Lower lobe of right lung (tissue), 2 donors: ENCODE results near the gene SESN1. TPM values are rescaled to one million over a fixed set of nuclear protein-coding genes. Genes with fewer than 3 reads are reported as not detected.

Experiments used
- ATAC-seq, 2 donors: fragments of 200-7000 bp; cut with Tn5 transposase; one replicate each; pipeline ENCODE4 v1.9.1; 2020 to 2022; ENCODE audit warnings: mild to moderate bottlenecking in 2 of 2, moderate library complexity in 2 of 2
- DNase-seq: peaks from one replicate; pipeline ENCODE4 v3.0.0-alpha.2; 2020
- H3K27ac ChIP-seq: fragments of 200-600 bp; one replicate; pipeline ENCODE4 v1.8.0; 2022
- H3K27me3 ChIP-seq: fragments of 200-600 bp; one replicate; pipeline ENCODE4 v1.8.0; 2022; ENCODE audit warnings: low read depth
- H3K36me3 ChIP-seq: fragments of 200-600 bp; one replicate; pipeline ENCODE4 v1.8.0; 2022; ENCODE audit warnings: mild to moderate bottlenecking
- H3K4me1 ChIP-seq: fragments of 200-600 bp; one replicate; pipeline ENCODE4 v1.8.0; 2022
- H3K4me3 ChIP-seq: fragments of 200-600 bp; one replicate; pipeline ENCODE4 v1.8.0; 2022; ENCODE audit warnings: mild to moderate bottlenecking
- H3K9me3 ChIP-seq: fragments of 200-600 bp; one replicate; pipeline ENCODE4 v1.8.0; 2022
- CTCF ChIP-seq: fragments of 200-600 bp; IDR thresholded peaks from one replicate; pipeline ENCODE4 v1.8.0; 2022; ENCODE audit warnings: antibody characterized with exemption, mild to moderate bottlenecking
- intact Hi-C: fragments of 100-400 bp; cut with DNase I; formaldehyde crosslinking; loops from one replicate; pipeline ENCODE4 v1.11.0; 2022
- total RNA-seq: library from RNA; stranded (reverse); fragmentation: NEBNext Ultra II Directional; extraction: Animal tissue kit (Norgen Biotek cat#: 25700); gene quantifications from one replicate; pipeline ENCODE4 v1.2.1, GENCODE V29; 2021
- donor health status: DM: no; HTN: yes; CAD: no; lungs with severe emphysema.

The SESN1 gene
- total RNA-seq, 1 donor from 2014 or later: 37.9 TPM

GRCh38 chr6:109034526-109034925 lies 60.1 kb downstream of the SESN1 start:
- no peaks in the 10 kb centered on the region for H3K27me3 ChIP-seq
- ATAC-seq (no peak), DNase-seq (no peak)
- no peaks in the 10 kb centered on the region for H3K36me3 ChIP-seq
- no peak overlapping the region for H3K27ac ChIP-seq
- intact Hi-C loops: no loop called here
- no peak overlapping the region for H3K4me3 ChIP-seq
- H3K4me1 ChIP-seq: no peaks in the 10 kb centered on the region
- TF ChIP-seq CTCF: no peak
- no peaks in the 10 kb centered on the region for H3K9me3 ChIP-seq

- no peaks in the 10 kb centered on the region for H3K4me1 ChIP-seq
- no peak for ATAC-seq
- intact Hi-C loops: no loop called here
- DNase-seq: no peak
- no peak for TF ChIP-seq CTCF
- no peak overlapping the region for H3K4me3 ChIP-seq
- no peak overlapping the region for H3K27ac ChIP-seq
- H3K36me3 ChIP-seq: no peaks in the 10 kb centered on the region
- no peaks in the 10 kb centered on the region for H3K9me3 ChIP-seq
- no peaks in the 10 kb centered on the region for H3K27me3 ChIP-seq
Observed at GRCh38 chr6:109033655-109034054, 61.0 kb downstream of the SESN1 start.

- no peaks in the 10 kb centered on the region for H3K4me1 ChIP-seq
- no peaks in the 10 kb centered on the region for H3K27me3 ChIP-seq
- no peaks in the 10 kb centered on the region for H3K9me3 ChIP-seq
- no peaks in the 10 kb centered on the region for H3K36me3 ChIP-seq
- ATAC-seq (no peak), DNase-seq (no peak)
- no peak overlapping the region for H3K27ac ChIP-seq
- no peak overlapping the region for H3K4me3 ChIP-seq
- intact Hi-C loops: no loop called here
- no peak for TF ChIP-seq CTCF
Observed at GRCh38 chr6:109031416-109031815, 63.2 kb downstream of the SESN1 start.

GRCh38 chr6:109029313-109029712 lies 65.3 kb downstream of the SESN1 start:
- Histone ChIP-seq H3K27ac (no peak overlapping the region), H3K4me1 (no peaks in the 10 kb centered on the region), H3K36me3 (no peaks in the 10 kb centered on the region), H3K4me3 (no peak overlapping the region), H3K9me3 (no peaks in the 10 kb centered on the region), H3K27me3 (no peaks in the 10 kb centered on the region)
- no peak for TF ChIP-seq CTCF
- no peak for ATAC-seq
- DNase-seq: no peak
- intact Hi-C loops: no loop called here

GRCh38 chr6:109028439-109028838 lies 66.2 kb downstream of the SESN1 start:
- intact Hi-C loops: no loop called here
- no peak for TF ChIP-seq CTCF
- ATAC-seq (no peak), DNase-seq (no peak)
- H3K4me1 ChIP-seq: no peaks in the 10 kb centered on the region
- no peak overlapping the region for H3K27ac ChIP-seq
- H3K9me3 ChIP-seq: no peaks in the 10 kb centered on the region
- H3K27me3 ChIP-seq: no peaks in the 10 kb centered on the region
- H3K36me3 ChIP-seq: no peaks in the 10 kb centered on the region
- H3K4me3 ChIP-seq: no peak overlapping the region

GRCh38 chr6:109027964-109028363 lies 66.7 kb downstream of the SESN1 start:
- H3K4me1 ChIP-seq: no peaks in the 10 kb centered on the region
- no peaks in the 10 kb centered on the region for H3K36me3 ChIP-seq
- ATAC-seq: no peak
- TF ChIP-seq CTCF: no peak
- no peak overlapping the region for H3K27ac ChIP-seq
- no peaks in the 10 kb centered on the region for H3K9me3 ChIP-seq
- no peaks in the 10 kb centered on the region for H3K27me3 ChIP-seq
- DNase-seq: no peak
- no peak overlapping the region for H3K4me3 ChIP-seq
- intact Hi-C loops: no loop called here
